Gastrocnemius medialis (tissue), 4 donors: ENCODE measurements around the gene ASB6.

Source experiments
- POLR2A ChIP-seq, 2 donors: fragments of 450-650 bp; IDR thresholded peaks; one replicate each; pipeline ENCODE4 v1.6.1; 2017; ENCODE audit warnings: antibody characterized with exemption in 2 of 2, mild to moderate bottlenecking in 2 of 2, moderate library complexity in 2 of 2
- TF ChIP-seq, protein P1 (sequence below), 5 experiments: fragments of 450-650 bp in 3 of 5; fragments of 200-600 bp in 2 of 5; sonication (generic) in 2 of 5; IDR thresholded peaks in 4 of 5; conservative IDR thresholded peaks in 1 of 5; 1 replicate in 4 of 5; 2 replicates in 1 of 5; pipeline ENCODE4 v1.5.1; 2016 to 2019; ENCODE audit warnings: antibody characterized with exemption in 5 of 5, mild to moderate bottlenecking in 3 of 5, moderate library complexity in 3 of 5

DNA sequence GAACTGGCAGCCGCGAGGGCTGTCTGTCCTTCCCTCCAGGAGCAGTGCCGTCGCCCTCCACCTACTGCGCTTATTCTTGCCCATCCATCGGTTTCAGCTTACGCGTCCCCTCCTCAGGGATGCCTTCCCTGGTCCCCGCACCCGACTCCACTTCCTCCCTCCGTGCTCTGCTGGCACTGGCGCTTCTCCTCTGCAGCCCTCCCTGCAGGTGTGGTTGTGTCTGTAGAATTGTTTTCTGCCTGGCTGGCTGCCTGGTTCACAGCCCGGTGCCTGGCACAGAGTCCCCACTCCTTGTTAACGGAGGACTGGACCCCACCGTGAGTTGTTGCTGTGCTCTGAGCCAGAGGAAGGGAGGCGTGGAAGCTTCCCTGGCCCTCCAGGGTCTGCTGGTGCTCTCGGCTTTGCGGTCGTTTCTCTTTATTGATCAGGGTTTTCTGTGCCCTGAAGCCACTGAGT is 10.2 kb downstream of the ASB6 start:
- TF ChIP-seq, protein P1, sequence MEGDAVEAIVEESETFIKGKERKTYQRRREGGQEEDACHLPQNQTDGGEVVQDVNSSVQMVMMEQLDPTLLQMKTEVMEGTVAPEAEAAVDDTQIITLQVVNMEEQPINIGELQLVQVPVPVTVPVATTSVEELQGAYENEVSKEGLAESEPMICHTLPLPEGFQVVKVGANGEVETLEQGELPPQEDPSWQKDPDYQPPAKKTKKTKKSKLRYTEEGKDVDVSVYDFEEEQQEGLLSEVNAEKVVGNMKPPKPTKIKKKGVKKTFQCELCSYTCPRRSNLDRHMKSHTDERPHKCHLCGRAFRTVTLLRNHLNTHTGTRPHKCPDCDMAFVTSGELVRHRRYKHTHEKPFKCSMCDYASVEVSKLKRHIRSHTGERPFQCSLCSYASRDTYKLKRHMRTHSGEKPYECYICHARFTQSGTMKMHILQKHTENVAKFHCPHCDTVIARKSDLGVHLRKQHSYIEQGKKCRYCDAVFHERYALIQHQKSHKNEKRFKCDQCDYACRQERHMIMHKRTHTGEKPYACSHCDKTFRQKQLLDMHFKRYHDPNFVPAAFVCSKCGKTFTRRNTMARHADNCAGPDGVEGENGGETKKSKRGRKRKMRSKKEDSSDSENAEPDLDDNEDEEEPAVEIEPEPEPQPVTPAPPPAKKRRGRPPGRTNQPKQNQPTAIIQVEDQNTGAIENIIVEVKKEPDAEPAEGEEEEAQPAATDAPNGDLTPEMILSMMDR (IDR thresholded peaks at IDR 0.05 in 4 of 5, conservative IDR thresholded peaks at IDR 0.05 in 1 of 5), result no peak
- no peak for TF ChIP-seq POLR2A (IDR thresholded peaks at IDR 0.05)
